Measurements from ENCODE around the gene CALHM3. TPM values are rescaled to one million over a fixed set of nuclear protein-coding genes. Genes with fewer than 3 reads are reported as not detected.

CALHM3 gene
- total and polyA plus RNA-seq, 2 experiments from 2014 or later: not detected

DNA sequence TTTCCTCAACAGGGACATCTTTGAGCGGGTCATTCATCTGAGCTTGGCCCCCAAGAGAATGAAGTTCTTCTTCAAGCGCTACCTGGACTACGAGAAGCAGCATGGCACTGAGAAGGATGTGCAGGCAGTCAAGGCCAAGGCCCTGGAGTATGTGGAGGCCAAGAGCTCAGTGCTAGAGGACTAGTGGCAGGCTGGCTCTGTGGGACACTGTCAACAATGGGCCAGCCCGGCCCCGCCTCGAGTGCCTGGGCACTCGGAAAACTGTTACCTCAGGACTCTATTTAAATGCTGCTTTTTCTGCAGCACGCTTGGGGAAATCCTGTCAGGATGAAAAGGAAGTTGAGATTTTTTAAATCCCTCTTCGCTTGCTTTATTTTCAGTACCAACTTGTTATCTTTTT is 33.7 kb downstream of the CALHM3 start:
- Histone ChIP-seq H3K4me3 (no peak overlapping the region), H3K4me1 (ENCODE audit: insufficient read depth) (no peaks in the 10 kb centered on the region), H3K27me3 (no peaks in the 10 kb centered on the region), H2AFZ (no peak overlapping the region), H3K4me2 (no peak overlapping the region), H3K9me2 (replicated peaks; ENCODE audit: insufficient read depth) (no peaks in the 10 kb centered on the region), H3K79me2 (no peaks in the 10 kb centered on the region), H3K27ac (no peak overlapping the region), H3K36me3 (replicated peaks; ENCODE audit: insufficient read depth, low read depth) (no peaks in the 10 kb centered on the region), H4K20me1 (ENCODE audit: insufficient read depth, poor library complexity, severe bottlenecking) (no peaks in the 10 kb centered on the region), H3K9me3 (ENCODE audit: low read depth) (no peaks in the 10 kb centered on the region)
- 93% methylated on average over 9 of the region's 9 CpGs for WGBS (ENCODE audit: low lambda C conversion rate, missing lambda C conversion rate)
- TF ChIP-seq EZH2 (IDR thresholded peaks at IDR 0.05; ENCODE audit: borderline replicate concordance) (no peak), EZH2phosphoT487 (IDR thresholded peaks at IDR 0.05; ENCODE audit: low read depth, severe bottlenecking, unreplicated experiment) (no peak)
- TF ChIP-seq, protein P1, sequence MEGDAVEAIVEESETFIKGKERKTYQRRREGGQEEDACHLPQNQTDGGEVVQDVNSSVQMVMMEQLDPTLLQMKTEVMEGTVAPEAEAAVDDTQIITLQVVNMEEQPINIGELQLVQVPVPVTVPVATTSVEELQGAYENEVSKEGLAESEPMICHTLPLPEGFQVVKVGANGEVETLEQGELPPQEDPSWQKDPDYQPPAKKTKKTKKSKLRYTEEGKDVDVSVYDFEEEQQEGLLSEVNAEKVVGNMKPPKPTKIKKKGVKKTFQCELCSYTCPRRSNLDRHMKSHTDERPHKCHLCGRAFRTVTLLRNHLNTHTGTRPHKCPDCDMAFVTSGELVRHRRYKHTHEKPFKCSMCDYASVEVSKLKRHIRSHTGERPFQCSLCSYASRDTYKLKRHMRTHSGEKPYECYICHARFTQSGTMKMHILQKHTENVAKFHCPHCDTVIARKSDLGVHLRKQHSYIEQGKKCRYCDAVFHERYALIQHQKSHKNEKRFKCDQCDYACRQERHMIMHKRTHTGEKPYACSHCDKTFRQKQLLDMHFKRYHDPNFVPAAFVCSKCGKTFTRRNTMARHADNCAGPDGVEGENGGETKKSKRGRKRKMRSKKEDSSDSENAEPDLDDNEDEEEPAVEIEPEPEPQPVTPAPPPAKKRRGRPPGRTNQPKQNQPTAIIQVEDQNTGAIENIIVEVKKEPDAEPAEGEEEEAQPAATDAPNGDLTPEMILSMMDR (IDR thresholded peaks at IDR 0.05; ENCODE audit: poor library complexity): no peak
- no peak for DNase-seq (ENCODE audit: low spot score)

DNA sequence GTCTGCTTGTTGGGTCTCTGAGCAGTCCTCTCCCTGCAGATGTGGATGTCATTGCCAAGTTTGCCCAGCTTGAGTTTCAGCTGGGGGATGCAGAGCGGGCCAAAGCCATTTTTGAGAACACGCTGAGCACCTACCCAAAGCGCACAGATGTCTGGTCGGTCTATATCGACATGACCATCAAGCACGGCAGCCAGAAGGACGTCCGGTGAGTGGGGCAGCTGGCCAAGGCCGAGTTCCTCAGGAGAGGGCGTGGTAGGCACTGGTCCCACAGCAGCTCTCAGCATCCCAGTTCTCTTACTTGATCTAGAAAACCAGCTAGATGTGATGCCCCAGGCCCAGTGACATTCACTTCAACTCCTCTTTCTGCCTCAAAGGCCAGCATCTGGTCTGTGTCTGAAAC is 34.6 kb downstream of the CALHM3 start:
- Histone ChIP-seq H3K4me3 (no peak overlapping the region), H2AFZ (no peak overlapping the region), H3K9me2 (replicated peaks; ENCODE audit: insufficient read depth) (no peaks in the 10 kb centered on the region), H3K79me2 (no peaks in the 10 kb centered on the region), H3K4me1 (ENCODE audit: insufficient read depth) (no peaks in the 10 kb centered on the region), H4K20me1 (ENCODE audit: insufficient read depth, poor library complexity, severe bottlenecking) (no peaks in the 10 kb centered on the region), H3K27me3 (no peaks in the 10 kb centered on the region), H3K27ac (no peak overlapping the region), H3K4me2 (no peak overlapping the region), H3K9me3 (ENCODE audit: low read depth) (no peaks in the 10 kb centered on the region), H3K36me3 (replicated peaks; ENCODE audit: insufficient read depth, low read depth) (no peaks in the 10 kb centered on the region)
- WGBS (ENCODE audit: low lambda C conversion rate, missing lambda C conversion rate): 95% methylated on average over 10 of the region's 10 CpGs
- DNase-seq (ENCODE audit: low spot score): no peak
- TF ChIP-seq EZH2 (IDR thresholded peaks at IDR 0.05; ENCODE audit: borderline replicate concordance) (no peak), EZH2phosphoT487 (IDR thresholded peaks at IDR 0.05; ENCODE audit: low read depth, severe bottlenecking, unreplicated experiment) (no peak)
- TF ChIP-seq, protein P1 (IDR thresholded peaks at IDR 0.05; ENCODE audit: poor library complexity): no peak

DNA sequence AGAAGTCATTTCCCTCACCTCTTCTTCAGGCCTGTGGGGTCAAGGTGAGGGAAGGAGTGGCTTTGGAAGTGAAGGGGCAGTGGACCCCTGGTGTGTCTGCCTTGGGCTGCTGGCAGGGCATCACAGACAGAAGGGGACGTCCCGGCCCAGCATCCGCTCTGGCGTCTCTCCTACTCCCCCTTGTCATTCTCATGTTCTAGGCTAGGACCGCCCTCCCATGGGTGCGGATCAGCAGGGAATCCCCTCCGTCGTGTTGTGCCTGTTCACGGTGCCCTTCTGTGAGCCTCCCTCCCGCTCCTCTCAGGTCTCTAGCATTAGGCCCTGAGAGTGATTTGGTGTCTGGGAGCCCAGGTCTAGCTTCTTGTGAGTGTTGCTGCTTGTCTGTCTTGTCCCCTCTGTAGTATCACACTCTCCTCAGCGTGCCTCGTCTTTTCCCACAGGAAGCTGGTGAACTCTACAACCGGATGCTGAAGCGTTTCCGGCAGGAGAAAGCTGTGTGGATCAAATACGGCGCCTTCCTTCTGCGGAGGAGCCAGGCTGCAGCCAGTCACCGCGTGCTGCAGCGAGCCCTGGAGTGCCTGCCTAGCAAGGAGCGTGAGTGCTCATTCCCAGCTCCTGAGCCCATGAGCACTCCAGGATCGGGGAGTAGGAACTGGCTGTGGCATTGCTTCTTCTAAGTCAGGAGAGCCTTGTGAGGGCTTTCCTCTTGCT is 35.4 kb downstream of the CALHM3 start:
- Histone ChIP-seq H4K20me1 (ENCODE audit: insufficient read depth, poor library complexity, severe bottlenecking) (no peaks in the 10 kb centered on the region), H3K79me2 (no peaks in the 10 kb centered on the region), H3K9me2 (replicated peaks; ENCODE audit: insufficient read depth) (no peaks in the 10 kb centered on the region), H3K27me3 (no peaks in the 10 kb centered on the region), H3K4me2 (no peak overlapping the region), H2AFZ (no peak overlapping the region), H3K4me3 (no peak overlapping the region), H3K36me3 (replicated peaks; ENCODE audit: insufficient read depth, low read depth) (no peaks in the 10 kb centered on the region), H3K27ac (no peak overlapping the region), H3K4me1 (ENCODE audit: insufficient read depth) (no peaks in the 10 kb centered on the region), H3K9me3 (ENCODE audit: low read depth) (no peaks in the 10 kb centered on the region)
- DNase-seq (ENCODE audit: low spot score): no peak
- no peak for TF ChIP-seq EZH2 (IDR thresholded peaks at IDR 0.05; ENCODE audit: borderline replicate concordance)
- no peak for TF ChIP-seq EZH2phosphoT487 (IDR thresholded peaks at IDR 0.05; ENCODE audit: low read depth, severe bottlenecking, unreplicated experiment)
- 96% methylated on average over 23 of the region's 23 CpGs for WGBS (ENCODE audit: low lambda C conversion rate, missing lambda C conversion rate)

DNA sequence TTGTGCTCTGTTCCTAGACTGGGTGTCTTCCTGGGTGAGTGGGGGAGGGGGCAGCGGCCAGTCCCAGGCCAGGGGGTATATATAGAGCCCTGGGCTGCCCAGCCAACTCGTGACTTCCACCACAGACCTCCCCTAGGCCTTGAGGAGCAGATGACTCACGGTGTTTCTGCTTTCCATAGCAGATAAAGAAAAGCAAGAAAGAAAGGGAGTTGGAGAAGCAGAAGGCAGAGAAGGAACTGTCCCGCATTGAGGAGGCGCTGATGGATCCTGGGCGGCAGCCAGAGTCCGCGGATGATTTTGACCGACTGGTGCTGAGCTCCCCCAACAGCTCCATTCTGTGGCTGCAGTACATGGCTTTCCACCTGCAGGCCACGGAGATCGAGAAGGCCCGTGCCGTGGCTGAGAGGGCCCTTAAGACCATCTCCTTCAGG is 37.0 kb downstream of the CALHM3 start:
- Histone ChIP-seq H3K36me3 (replicated peaks; ENCODE audit: insufficient read depth, low read depth) (no peaks in the 10 kb centered on the region), H2AFZ (no peak overlapping the region), H3K9me2 (replicated peaks; ENCODE audit: insufficient read depth) (no peaks in the 10 kb centered on the region), H3K9me3 (ENCODE audit: low read depth) (no peaks in the 10 kb centered on the region), H3K27ac (no peak overlapping the region), H4K20me1 (ENCODE audit: insufficient read depth, poor library complexity, severe bottlenecking) (no peaks in the 10 kb centered on the region), H3K4me3 (no peak overlapping the region), H3K27me3 (no peaks in the 10 kb centered on the region), H3K4me1 (ENCODE audit: insufficient read depth) (no peaks in the 10 kb centered on the region), H3K4me2 (no peak overlapping the region), H3K79me2 (no peaks in the 10 kb centered on the region)
- 89% methylated on average over 13 of the region's 13 CpGs for WGBS (ENCODE audit: low lambda C conversion rate, missing lambda C conversion rate)
- TF ChIP-seq EZH2 (IDR thresholded peaks at IDR 0.05; ENCODE audit: borderline replicate concordance): no peak
- TF ChIP-seq EZH2phosphoT487 (IDR thresholded peaks at IDR 0.05; ENCODE audit: low read depth, severe bottlenecking, unreplicated experiment): no peak
- TF ChIP-seq, protein P1 (IDR thresholded peaks at IDR 0.05; ENCODE audit: poor library complexity): no peak
- peak; percentile 55 for DNase-seq (ENCODE audit: low spot score)

All from hepatocyte (in vitro differentiated cells).